ENCODE measurements around the gene TNFAIP1.

- TF ChIP-seq POLR2AphosphoS5 (IDR thresholded peaks at IDR 0.05) (no peak), CTCF (IDR thresholded peaks at IDR 0.05) (no peak), POLR2A (IDR thresholded peaks at IDR 0.05) (no peak), EP300 (IDR thresholded peaks at IDR 0.05; ENCODE audit: low read depth) (no peak)
Measured at GRCh38 chr17:28390141-28390540, 54.6 kb downstream of the TNFAIP1 start.
